GM13977 (cell line): ENCODE data around the gene DGKH.

Source experiments
- DNase-seq: peaks from one replicate; pipeline ENCODE4 v3.0.0; 2012; ENCODE audit warnings: low spot score
- in situ Hi-C: fragments of 300-500 bp; cut with MboI; formaldehyde crosslinking; loops from one replicate; pipeline ENCODE4 v1.12.0; 2022; ENCODE audit warnings: low sequenced_read_pairs, low pct_unique_long_range_greater_than_20kb, mixed read lengths, inconsistent platforms; ENCODE audit not compliant: unreplicated experiment
- TF ChIP-seq, protein P1 (sequence below): IDR thresholded peaks from 2 replicates; pipeline ENCODE4 v1.5.1; 2012; ENCODE audit warnings: mild to moderate bottlenecking, control low read depth; ENCODE audit not compliant: insufficient read depth; ENCODE audit errors: extremely low read depth, missing control alignments

The DGKH gene, protein sequence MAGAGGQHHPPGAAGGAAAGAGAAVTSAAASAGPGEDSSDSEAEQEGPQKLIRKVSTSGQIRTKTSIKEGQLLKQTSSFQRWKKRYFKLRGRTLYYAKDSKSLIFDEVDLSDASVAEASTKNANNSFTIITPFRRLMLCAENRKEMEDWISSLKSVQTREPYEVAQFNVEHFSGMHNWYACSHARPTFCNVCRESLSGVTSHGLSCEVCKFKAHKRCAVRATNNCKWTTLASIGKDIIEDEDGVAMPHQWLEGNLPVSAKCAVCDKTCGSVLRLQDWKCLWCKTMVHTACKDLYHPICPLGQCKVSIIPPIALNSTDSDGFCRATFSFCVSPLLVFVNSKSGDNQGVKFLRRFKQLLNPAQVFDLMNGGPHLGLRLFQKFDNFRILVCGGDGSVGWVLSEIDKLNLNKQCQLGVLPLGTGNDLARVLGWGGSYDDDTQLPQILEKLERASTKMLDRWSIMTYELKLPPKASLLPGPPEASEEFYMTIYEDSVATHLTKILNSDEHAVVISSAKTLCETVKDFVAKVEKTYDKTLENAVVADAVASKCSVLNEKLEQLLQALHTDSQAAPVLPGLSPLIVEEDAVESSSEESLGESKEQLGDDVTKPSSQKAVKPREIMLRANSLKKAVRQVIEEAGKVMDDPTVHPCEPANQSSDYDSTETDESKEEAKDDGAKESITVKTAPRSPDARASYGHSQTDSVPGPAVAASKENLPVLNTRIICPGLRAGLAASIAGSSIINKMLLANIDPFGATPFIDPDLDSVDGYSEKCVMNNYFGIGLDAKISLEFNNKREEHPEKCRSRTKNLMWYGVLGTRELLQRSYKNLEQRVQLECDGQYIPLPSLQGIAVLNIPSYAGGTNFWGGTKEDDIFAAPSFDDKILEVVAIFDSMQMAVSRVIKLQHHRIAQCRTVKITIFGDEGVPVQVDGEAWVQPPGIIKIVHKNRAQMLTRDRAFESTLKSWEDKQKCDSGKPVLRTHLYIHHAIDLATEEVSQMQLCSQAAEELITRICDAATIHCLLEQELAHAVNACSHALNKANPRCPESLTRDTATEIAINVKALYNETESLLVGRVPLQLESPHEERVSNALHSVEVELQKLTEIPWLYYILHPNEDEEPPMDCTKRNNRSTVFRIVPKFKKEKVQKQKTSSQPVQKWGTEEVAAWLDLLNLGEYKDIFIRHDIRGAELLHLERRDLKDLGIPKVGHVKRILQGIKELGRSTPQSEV

DNA sequence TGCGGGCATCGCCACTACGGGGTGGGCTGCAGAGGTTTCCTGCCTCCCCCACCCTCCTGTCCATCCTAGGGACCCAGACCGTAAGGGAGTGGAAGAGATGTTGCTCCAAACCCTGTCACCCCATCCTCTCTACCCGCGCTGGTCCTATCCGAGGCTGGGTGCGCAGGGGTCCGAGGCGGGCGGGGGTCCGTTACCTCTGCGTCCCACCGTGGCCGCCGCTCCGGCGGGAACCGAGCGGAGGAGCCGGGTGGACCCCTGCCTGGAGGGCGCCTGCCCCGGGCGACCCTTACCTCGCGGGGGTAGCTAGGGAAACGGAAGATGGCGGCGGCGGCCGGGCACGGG, at the start of gene DGKH:
DGKH (plus strand) TSS at position 307 of the 342 bp plus-strand sequence. CDS start 126 bp downstream, outside the sequence.
- TF ChIP-seq, protein P1, sequence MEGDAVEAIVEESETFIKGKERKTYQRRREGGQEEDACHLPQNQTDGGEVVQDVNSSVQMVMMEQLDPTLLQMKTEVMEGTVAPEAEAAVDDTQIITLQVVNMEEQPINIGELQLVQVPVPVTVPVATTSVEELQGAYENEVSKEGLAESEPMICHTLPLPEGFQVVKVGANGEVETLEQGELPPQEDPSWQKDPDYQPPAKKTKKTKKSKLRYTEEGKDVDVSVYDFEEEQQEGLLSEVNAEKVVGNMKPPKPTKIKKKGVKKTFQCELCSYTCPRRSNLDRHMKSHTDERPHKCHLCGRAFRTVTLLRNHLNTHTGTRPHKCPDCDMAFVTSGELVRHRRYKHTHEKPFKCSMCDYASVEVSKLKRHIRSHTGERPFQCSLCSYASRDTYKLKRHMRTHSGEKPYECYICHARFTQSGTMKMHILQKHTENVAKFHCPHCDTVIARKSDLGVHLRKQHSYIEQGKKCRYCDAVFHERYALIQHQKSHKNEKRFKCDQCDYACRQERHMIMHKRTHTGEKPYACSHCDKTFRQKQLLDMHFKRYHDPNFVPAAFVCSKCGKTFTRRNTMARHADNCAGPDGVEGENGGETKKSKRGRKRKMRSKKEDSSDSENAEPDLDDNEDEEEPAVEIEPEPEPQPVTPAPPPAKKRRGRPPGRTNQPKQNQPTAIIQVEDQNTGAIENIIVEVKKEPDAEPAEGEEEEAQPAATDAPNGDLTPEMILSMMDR: no peak
- DNase-seq: no peak

DNA sequence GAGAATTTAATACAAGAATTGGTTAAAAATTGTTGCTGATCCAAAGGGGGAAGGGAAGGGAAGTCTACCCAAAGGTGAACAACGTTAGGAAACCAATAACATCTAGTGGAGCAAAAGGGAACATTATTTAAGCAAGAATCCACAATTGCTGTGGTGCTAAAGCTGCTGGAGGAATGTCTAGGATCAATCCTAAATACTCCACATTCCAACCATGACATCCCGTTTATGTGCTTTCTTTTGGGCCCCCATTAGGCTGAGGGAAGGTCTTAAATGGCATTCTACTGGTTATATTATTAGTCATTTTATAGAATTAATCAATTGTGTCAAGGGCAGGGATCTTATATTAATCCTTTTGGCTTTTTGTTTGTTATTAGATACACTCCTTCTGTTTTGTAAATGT, 47.6 kb upstream of the DGKH start:
- TF ChIP-seq, protein P1: no peak
- in situ Hi-C loops: no loop called here
- DNase-seq: no peak

More for the DNA sequence above, at the start of gene DGKH:
- in situ Hi-C loops: no loop called here

DNA sequence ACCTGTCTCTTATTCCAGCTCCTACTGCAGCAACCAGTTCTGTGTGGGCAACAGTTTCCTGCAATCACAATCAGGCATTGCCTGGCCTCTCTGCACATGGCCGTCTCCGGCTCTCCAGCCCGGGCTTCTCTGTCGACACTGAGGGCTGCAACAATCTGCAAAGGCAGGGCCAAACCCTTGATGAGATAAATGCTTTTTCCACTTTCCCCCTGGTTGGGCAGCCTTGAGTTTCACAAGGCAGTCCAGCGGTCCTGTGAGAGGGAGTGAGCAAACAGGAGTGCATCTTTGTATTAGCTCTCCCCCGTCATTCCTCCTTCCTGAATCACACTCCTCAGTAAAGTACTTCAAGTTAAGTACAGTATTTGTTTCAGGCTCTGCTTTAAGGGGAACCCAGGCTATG, 46.9 kb upstream of the DGKH start:
- in situ Hi-C loops: no loop called here
- TF ChIP-seq, protein P1: no peak
- no peak for DNase-seq

DNA sequence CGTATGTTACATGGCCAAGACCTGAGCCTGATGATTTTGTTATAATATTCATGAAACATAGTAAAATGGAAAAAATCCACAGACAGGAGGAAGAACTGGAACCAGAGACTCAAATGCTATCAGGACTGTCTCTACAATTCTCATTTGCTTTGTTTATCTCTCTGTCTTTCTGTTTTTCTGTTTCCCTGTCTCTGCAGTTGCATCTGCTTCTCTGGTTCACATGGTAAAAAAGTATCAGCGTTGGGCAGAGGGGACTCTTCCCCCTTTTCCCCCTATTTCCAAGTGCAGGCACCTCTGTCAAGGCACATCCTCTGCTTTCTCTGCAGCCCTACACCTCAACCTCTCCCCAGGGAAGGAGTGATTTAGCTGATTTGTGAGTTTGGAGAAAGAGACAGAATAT, 46.4 kb upstream of the DGKH start:
- TF ChIP-seq, protein P1: no peak
- in situ Hi-C loops: no loop called here
- no peak for DNase-seq

DNA sequence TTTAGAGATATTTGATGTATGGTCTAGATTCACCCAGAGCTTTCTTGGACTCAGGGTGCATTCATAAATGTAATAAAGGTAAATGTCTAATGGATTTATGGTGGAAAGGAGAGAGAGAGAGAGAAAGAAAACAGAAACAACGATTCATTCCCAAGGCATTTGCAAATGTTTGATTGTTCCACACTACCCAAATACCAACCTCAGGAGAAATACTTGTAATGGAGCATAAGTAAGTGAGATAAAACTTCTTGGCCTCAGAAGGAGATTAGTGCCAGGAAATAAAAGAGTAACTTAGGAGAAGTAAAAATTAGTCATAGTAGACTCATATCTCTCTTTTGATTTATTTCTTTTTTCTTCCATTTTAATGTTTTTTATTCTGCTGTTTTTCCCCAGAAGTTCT, 40.6 kb upstream of the DGKH start:
- in situ Hi-C loops: no loop called here
- TF ChIP-seq, protein P1: no peak
- DNase-seq: no peak

DNA sequence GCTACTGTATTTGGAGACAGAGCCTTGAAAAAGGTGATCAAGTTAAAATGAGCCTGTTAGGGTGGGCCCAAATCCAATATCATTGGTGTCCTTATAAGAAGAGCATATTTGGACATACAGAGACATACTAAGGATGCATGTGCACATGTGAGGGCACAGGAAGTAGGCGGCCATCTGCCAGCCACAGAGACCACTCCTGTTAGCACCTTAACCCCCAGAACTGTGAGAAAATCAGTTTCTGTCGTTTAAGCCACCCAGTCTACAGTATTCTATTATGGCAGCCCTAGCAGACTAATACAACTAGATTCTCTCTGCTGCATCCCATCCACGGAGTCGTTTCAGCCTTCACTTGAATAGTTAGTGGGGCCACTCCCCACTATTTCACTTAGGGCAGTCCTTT, 39.4 kb upstream of the DGKH start:
- no peak for DNase-seq
- in situ Hi-C loops: no loop called here
- TF ChIP-seq, protein P1: no peak
